ENCODE data around the gene AFG3L2.
A peak's percentile ranks its signal among the peaks of the same experiment; 100 is the strongest.
"Not testable (repeated sequence)": the region's sequence is repeated elsewhere in the genome, so short reads cannot be mapped to it uniquely, and the experiment has no call there.

AFG3L2 gene

DNA sequence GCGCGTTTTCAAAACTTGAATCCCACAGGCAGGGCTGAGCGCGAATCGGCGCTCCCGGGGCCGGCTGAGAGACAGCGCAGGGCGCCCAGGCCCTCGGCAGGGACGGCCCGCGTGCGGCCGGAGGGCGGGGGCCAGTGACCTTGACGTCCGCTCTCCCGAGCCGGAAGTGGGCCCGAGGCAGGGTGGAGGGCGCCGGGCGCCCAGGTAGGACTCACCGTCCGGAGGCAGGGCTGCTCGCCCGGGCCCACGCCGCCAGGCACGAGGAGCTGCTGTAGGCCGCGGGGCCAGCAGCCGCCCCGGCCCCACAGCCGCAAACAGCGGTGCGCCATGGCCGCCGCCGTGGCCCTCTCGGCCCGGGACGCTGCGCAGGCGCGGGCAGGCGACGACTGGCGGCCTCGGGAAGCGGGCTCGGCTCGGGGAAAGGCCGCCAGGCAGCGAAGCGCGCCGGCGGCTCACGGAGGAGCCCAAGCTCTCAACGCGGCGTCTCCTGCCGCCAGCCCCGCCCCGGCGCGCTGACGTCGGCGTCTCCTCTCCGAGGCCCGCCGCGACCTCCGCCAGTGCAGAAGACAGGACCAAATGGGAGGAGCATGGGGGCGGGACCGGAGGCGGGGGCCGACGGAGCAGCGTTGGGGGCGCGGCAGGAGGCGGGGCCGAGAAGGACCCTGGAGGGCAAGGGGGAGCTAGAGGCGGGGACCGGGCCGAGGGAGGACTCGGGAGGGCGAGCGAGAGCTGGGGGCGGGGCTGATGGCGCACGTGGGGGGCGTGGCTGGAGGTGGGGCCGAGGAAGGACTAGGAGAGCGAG lies at the start of gene AFG3L2:
AFG3L2 (minus strand) TSS at position 474 of the 802 bp plus-strand sequence; CDS start at position 329, 145 bp downstream.
- peak; percentile 100 for DNase-seq (ENCODE audit: low read depth in 1 of 2, low spot score in 1 of 2)

DNA sequence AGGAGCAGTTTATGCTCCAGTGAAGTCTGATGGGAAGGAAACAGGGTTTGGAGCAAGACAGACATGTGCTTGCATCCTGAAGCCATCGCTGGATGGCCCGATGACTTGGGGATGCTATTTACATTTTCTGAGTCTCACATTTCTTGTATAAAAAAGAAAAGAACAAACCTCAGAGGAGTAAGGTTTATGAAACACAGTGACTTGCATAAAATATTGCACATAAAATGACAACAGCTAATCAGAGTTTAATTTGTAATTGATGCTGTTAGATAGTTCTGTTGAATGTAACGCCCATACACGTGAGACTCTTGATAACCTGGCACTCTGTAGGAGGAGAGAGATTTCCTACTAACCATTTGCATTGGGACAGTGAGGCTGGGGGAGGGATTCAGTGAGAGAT lies 47.2 kb upstream of the AFG3L2 start:
- DNase-seq (ENCODE audit: low read depth in 1 of 2, low spot score in 1 of 2), result no peak

DNA sequence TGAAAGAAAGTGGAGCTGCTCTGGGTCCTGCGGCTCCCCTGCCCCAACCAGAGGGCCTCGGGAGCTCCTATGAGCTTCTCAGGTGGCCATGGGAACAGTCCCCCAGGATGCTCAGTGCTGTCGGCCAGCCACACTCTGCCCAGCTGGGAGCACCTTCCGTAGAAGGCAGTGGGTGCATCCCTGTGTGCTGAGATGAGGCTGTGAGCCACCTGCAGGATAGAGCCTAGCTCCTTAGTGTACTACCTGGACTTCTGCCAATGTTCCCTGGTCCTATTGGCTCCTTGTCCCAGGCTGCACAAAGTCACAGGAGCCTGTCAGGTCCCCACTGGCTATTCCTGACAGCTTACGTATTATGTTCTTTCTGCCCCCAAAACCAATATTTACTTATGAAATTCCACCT lies 46.8 kb upstream of the AFG3L2 start:
- DNase-seq (ENCODE audit: low read depth in 1 of 2, low spot score in 1 of 2), result no peak

DNA sequence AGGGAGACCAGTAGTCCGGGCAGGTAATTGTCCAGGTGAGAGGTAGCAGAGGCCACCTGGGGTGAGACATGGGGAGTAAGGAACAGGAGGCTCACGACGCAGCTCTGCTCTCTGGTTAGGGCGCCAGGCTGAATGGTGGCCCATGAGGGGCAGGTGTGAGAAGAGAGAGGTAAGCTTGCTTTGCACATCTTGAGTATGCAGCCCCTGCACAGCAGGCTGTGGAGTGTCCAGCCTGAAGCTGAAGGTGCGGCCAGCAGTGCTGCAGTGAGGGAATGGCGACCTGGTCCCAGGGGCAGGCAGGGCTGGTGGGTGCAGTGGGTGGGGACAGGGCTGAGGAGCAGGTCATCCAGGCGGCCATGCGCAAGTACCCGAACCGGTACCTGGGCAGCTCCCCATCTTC lies 46.4 kb upstream of the AFG3L2 start:
- DNase-seq (ENCODE audit: low read depth in 1 of 2, low spot score in 1 of 2), result no peak

DNA sequence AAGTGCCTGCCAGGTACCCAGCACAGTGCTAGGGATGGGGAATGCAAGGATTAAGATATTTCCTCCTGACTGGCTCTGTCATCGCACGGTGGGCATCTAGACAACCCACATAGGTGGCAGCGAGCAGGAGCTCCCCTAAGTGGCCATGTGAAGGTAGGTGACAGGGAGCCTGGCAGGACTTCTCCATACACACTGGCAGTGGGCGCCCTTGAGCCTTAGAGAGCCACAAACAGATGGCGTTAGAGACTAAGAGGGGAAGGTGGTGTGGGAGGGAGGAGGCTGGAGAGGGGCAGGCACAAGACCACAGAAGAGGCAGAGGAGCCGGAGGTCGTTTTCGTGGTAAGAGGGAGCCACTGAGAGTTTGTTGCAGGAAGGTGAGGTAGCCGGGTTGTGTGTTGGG lies 45.9 kb upstream of the AFG3L2 start:
- DNase-seq (ENCODE audit: low read depth in 1 of 2, low spot score in 1 of 2), result no peak

DNA sequence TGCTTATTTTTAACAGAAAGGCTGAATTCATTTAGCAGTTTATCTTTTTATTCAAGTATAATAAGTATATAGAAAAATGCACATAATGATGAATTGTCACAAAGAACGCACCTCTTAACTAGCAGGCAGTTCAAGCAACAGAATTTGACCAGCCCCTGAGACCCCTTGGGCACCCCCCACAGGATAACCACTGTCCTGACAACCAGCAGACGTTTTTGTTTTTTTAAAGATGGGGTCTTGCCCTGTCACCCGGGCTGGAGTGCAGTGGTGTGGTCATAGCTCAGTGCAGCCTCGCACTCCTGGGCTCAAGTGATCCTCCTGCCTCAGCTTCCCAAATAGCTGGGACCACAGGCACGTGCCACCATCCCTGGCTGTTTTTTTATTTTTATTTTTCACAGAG lies 44.7 kb upstream of the AFG3L2 start:
- no peak for DNase-seq (ENCODE audit: low read depth in 1 of 2, low spot score in 1 of 2)

DNA sequence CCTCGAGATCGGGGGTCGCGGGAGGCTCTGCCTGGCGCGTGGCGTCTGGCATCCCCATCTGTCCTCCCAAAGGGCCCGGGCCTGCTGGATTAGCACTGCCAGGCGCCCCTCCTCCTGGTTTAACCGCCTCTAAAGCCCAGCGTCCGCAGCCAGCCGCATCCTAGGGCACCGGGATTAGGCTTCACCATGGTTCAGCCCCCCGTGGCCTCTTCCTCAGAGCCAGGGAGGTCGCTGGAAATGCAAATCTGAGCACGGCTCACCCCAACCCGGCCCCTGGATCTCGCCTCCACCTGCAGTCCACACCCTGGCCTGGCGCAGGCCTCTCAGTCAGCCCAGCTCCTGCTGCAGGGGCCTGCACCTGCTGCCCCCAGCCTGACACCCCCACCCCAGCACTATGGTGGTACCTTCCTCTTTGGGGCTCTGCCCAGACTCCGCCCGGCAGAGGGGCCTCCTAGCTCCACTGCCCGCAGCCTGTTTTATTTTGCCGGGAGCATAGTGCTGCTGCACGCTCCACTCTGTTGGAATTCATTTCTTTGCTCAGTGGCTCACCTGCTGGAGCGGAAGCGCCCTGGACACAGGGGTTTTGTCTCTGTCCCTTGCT lies 43.9 kb upstream of the AFG3L2 start:
- DNase-seq (ENCODE audit: low read depth in 1 of 2, low spot score in 1 of 2), result no peak

DNA sequence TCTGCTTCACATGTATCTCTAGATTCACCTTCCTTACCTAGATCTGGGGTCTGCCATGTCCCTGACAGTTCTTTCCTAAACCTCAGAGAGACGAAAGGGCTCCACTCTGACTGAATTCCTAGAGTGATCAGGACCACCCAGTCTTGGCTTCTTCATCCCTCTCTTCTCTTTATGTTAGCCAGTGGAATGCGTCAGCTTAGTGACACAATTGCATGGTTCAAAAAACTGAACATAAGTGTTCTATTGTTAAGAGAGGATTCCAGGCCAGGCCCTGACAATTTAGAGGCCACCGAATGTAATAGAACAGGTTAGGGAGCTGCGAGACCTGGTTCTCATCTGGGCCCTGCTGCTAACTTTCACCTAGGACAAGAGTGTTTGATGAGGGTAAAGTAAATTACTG lies 40.7 kb upstream of the AFG3L2 start:
- no peak for DNase-seq (ENCODE audit: low read depth in 1 of 2, low spot score in 1 of 2)

DNA sequence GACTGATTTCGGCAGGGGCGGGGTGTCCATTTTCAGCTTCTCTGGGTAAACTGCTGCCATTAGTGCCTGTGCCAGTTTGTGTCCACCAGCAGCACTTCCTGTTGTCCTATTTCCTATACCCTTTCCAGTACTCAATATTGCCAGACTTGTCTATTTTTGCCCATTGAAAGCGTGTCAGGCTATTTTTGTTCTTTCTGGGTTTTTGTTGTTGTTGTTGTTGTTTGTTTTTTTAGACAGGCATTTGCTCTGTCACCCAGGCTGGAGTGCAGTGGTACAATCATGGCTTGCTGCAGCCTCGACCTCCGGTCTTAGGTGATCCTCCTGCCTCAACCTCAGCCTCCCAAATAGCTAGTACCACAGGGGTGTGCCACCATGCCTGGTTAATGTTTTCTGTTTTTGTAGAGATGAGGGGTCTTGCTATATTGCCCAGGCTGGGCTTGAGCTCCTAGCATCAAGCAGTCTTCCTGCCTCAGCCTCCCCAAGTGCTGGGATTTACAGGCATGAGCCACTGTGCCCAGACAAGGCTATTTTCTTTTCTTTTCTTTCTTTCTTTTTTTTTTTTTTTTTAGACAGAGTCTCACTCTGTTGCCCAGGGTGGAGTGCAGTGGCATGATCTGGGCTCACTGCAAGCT lies 39.2 kb upstream of the AFG3L2 start:
- no peak for DNase-seq (ENCODE audit: low read depth in 1 of 2, low spot score in 1 of 2)

DNA sequence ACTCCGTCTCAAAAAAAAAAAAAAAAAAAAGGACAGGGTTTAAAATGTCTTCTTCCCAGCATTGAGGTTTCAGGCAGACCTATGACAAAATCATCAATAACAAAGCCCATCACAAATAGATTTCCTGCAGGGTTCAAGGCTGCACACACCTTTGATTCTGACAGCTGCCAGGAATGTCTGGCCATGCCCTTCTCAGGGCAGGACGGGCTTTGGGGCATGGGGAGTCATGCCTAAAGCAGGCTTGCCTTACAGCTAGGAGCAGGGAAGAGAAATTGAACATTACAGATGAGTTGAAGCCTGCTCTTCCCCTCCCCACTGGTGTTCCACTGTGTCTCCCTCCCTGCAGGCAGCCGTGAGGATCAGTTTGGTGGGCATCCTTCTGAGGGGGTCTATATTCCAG lies 34.4 kb upstream of the AFG3L2 start:
- no peak for DNase-seq (ENCODE audit: low read depth in 1 of 2, low spot score in 1 of 2)

DNA sequence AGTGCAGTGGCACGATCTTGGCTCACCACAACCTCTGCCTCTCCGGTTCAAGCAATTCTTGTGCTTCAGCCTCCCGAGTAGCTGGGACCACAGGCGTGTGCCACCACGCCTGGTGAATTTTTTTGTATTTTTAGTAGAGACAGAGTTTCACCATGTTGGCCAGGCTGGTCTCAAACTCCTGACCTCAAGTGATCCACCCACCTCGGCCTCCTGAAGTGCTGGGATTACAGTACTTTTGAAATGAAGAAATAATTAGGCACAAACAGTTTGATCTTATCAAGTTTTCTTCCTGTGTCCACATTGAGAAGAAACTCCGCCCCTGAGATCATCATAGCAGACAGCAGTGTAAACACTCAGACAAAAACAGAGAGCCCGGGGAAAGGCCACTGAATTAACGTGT lies 33.7 kb upstream of the AFG3L2 start:
- not testable (repeated sequence) for DNase-seq (ENCODE audit: low read depth in 1 of 2, low spot score in 1 of 2)

DNA sequence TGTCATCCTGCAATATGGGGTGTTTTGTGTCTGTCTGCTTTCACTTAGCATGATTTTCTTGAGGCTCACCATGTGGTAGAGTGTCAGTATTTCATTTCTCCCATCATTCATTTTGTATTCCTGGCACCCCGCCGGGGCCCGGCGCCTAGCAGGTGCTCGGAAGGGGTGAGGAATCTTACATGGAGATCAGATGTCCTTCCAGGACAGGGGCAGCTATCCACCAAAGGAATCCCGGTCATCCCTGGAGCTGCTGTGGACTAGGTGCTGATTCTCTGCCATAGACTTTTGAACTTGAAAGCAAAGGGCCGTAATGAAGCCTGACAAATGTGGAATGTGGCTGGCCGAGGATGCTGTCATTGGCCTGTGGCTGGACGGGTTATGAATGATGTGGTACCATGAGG lies 33.1 kb upstream of the AFG3L2 start:
- DNase-seq (ENCODE audit: low read depth in 1 of 2, low spot score in 1 of 2), result no peak

DNA sequence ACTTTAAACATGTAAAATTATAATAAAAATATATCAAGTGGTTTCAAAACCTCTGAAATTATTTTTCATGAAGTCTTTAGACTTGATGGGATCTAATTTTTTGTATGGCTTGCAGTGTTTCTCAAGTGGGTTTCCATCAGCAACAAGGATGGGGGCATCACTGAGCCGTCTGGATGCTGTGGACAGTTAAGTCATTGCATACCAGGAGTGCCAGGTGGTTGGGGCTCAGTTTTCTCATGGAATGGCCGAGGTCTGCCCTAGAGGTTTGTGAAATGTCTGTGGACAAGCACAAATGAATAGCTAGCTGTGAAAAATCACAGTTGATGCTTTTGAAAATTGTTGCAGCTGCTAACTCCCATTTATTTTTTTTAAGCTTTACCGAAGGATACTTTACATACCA lies 32.4 kb upstream of the AFG3L2 start:
- DNase-seq (ENCODE audit: low read depth in 1 of 2, low spot score in 1 of 2), result no peak

DNA sequence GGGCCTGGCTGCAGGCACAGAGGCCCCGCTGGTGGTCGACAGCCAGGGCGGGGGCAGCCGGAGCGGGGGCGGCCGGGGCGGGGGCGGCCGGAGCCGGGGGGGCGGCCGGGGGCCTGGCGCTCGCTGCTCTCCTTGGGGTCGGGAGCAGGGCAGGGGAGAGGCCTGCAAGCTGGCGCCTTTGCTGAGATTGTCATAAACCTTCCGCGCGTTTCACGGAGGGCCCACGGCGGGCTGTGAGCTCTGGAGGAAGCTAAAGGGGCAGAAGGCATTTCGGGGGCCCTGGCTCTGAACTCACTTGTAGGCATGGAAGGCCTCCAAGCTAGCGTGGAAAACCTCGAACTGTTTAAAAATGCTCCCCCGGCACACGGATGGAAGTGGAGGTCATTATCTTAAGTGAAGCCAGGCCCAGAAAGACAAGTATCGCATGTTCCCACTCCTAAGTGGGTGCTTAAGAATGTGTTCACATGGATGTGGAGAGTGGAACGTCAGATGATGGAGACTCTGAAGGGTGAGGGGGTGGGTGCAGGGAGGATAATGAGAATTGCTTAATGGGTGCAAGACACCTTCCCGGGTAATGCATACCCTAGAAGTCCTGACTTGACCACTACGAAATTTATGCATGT lies 31.3 kb upstream of the AFG3L2 start:
- no peak for DNase-seq (ENCODE audit: low read depth in 1 of 2, low spot score in 1 of 2)

DNA sequence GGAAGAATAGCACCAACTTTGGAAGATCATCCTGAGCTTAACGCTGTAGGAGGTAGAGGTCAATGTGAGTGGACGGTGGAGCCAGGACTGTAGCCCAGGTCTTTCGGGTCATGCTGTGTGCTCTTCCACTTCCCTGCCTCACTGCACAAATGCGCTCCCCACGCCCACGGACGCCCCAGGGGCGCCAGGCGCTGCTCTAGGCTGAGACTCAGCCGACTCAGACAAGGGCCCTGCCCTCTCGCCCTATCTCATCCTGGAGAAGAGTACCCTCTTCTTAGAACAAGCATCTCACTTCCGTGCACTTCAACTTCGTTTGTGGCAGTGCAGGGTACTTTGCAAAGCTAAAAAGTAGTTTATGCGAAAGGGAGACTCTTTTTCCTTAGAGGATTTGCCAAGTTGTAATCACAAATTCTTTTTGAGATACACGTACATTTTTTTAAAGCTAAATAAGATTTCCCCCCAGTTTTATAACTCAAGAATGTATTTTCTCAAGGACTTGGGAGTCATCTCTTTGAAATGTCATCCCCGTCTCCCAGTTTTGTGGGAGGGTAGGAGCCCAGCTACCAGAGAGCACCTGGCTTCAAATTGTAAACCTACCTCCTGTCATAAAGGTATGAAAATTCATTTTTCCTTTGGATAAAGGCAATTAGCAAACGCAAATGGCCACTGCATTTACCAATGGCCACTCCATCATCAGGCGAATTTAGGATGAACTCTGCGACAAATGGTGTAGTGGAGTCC lies 29.5 kb upstream of the AFG3L2 start:
- DNase-seq (ENCODE audit: low read depth in 1 of 2, low spot score in 1 of 2), result no peak

DNA sequence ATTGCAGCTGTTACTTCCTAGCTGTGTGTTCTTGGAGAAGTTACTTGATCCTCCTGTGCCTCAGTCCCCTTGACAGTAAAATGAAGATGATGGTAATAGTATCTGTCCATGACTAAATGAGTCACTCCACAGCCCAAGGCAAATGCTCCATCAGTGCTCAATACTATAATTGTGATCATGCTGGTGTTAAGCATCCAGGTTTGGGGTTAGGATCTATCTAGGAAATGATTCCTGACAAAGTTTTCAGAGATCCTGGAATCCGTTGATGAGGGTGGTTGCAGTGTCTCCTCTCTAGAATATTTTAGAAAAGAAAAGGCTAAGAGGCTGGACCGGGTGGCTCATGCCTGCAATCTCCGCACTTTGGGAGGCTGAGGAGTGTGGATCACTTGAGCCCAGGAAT lies 28.0 kb upstream of the AFG3L2 start:
- DNase-seq (ENCODE audit: low read depth in 1 of 2, low spot score in 1 of 2), result no peak

DNA sequence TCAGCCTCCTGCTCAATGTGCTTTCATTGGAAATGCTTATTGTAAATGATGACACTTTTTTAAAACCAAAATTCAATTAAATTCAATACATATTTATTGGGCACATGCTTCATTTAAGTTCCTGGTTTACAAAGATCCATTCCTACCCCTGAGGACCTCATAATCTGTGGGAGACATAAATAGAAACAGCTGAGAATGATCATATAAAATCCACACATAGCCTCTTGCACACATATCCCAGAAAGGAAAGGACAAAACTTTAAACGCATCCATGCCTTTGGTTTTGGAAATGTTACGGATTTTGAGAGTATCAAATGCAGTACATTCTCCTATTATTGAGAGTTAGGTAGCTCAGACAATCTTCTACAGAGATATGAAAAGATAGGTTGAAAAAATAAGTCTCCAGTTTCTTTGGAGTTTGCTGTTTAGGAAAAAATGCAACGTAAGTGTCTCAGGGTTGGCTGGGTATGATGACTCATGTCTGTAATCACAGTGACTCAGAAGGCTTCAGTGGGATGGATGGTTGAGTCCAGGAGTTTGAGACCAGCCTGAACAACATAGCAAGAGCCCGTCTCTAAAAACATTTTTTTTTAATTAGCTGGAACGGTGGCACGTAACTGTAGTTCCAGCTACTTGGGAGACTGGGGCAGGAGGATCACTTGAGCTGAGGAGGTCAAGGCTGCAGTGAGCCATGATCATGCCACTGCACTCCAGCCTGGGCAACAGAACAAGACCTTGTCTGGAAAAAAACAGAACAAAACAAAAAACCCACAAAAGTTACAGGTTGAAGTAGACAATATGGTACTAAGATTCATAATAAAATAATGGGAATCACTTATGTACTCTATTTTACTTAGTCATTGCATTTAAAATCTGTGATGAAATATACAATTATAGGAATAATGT lies 26.8 kb upstream of the AFG3L2 start:
- no peak for DNase-seq (ENCODE audit: low read depth in 1 of 2, low spot score in 1 of 2)

DNA sequence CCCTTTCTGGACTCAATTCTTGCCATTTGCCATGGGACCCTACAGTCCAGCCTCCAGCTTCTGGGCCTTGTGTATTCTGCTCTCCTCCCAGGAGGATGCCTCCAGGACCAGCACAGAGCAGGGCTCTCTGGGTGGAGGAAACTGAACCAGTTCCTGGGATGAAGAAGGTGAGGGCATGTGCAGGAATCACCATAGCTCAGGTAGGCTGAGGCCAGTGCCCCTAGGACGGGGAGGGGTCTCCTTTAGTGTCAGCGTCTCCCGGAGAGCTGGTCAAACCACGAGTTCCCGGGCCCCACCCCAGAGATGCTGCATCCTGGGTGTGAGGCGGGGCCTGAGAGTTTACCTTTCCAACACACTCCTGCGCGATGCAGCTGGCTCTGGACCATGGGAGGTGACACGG lies 24.9 kb upstream of the AFG3L2 start:
- no peak for DNase-seq (ENCODE audit: low read depth in 1 of 2, low spot score in 1 of 2)

DNA sequence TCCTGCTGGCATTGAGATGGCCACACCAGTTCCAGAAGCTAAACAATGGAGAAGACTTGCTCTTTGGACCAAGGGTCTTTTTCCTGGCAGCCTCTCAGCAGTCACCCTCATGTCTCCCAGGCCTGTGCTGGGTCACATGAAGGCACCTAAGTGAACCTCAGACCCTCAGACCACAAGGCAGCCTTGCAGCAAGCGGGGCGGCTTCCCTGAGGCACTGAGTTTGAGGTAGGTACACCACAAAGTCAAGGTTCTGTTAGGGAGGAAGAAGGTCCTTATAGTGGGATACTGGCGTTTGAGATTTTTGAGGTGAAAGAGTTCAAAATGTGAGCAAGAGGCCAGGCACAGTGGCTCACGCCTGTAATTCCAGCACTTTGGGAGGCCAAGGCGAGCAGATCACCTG lies 22.2 kb upstream of the AFG3L2 start:
- no peak for DNase-seq (ENCODE audit: low read depth in 1 of 2, low spot score in 1 of 2)

DNA sequence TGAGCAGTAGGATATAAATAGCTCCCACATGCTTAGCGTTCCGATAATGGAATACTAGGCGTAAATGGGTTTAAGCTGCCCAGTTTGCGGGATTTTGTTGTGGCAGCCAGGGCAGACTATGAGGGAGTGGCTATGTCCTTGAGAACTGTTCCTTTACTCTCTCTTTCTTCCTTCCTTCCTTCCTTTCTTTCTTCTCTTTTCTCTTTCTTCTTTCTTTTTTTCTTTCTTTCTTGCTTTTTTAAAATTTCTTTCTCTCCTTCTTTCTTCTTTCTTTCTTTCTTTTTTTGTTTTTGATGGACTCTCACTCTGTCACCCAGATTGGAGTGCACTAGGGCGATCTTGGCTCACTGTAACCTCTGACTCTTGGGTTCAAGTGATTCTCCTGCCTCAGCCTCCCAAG lies 21.6 kb upstream of the AFG3L2 start:
- DNase-seq (ENCODE audit: low read depth in 1 of 2, low spot score in 1 of 2), result no peak
